OCI-LY1 (cell line): Measurements from ENCODE around the gene NFKBIB.

Experiments
- CTCF ChIP-seq: fragments of 200-600 bp; sonication (generic), shearing (Covaris generic); IDR thresholded peaks from 2 replicates; pipeline ENCODE4 v1.5.1; 2017; ENCODE audit warnings: mild to moderate bottlenecking, antibody characterized with exemption, low read length, moderate library complexity, mixed read lengths
- EZH2 ChIP-seq: fragments of 200-600 bp; sonication (generic), shearing (Covaris generic); IDR thresholded peaks from 2 replicates; pipeline ENCODE4 v1.8.0; 2017; ENCODE audit warnings: borderline replicate concordance, mixed run types, mild to moderate bottlenecking, antibody characterized with exemption, low read length, moderate library complexity, mixed read lengths

DNA sequence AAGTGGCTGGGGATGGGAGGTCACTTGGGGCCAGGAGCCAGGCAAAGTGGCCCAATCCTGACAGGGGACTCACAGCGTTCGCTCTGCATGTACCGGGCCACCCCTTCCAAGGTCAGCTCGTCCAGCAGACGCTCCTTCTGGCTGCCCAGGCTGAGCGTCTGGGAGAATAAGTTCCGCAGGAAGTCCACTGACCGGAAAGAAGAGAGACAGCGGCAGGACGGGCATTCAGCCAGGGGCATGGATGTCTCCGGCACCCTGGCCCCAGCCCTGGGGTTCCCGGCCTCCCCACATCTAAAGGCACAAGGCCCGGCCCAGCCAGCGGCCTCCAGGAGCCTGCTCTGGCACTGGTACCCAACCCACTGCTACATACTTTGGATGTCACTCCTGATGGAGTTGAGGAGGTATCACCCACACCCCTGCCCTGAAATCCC lies 6.4 kb upstream of the NFKBIB start:
- no peak for TF ChIP-seq CTCF
- no peak for TF ChIP-seq EZH2
